Left kidney (tissue), 2 donors: ENCODE results near the gene GRK5. TPM values are rescaled to one million over a fixed set of nuclear protein-coding genes. Genes with fewer than 3 reads are reported as not detected.
"Not testable (repeated sequence)": the region's sequence is repeated elsewhere in the genome, so short reads cannot be mapped to it uniquely, and the experiment has no call there.

Experiments used
- DNase-seq: peaks from one replicate; pipeline ENCODE4 v3.0.0-alpha.2; 2013
- polyA plus RNA-seq: library from polyadenylated mRNA; unstranded; fragments of 120-200 nt; gene quantifications from one replicate; pipeline ENCODE4 v1.2.1, GENCODE V29; 2013; ENCODE audit not compliant: insufficient read length

Gene GRK5
- polyA plus RNA-seq, 1 donor = 14.0 TPM

GRCh38 chr10:119221666-119222065 lies 14.3 kb downstream of the GRK5 start:
- no peak for DNase-seq

GRCh38 chr10:119222537-119222936 lies 15.2 kb downstream of the GRK5 start:
- DNase-seq = no peak

- DNase-seq = no peak
Measured at GRCh38 chr10:119222966-119223386, 15.6 kb downstream of the GRK5 start.

GRCh38 chr10:119225083-119225658 lies 17.8 kb downstream of the GRK5 start:
- DNase-seq = no peak

GRCh38 chr10:119227825-119228224 lies 20.5 kb downstream of the GRK5 start:
- no peak for DNase-seq

- DNase-seq = no peak
Measured at GRCh38 chr10:119231654-119232053, 24.3 kb downstream of the GRK5 start.

- not testable (repeated sequence) for DNase-seq
Measured at GRCh38 chr10:119232439-119232838, 25.1 kb downstream of the GRK5 start.

GRCh38 chr10:119233123-119233820 lies 25.9 kb downstream of the GRK5 start:
- DNase-seq = no peak

- DNase-seq = no peak
Measured at GRCh38 chr10:119233821-119234220, 26.4 kb downstream of the GRK5 start.

GRCh38 chr10:119235356-119235755 lies 28.0 kb downstream of the GRK5 start:
- no peak for DNase-seq

GRCh38 chr10:119237722-119238436 lies 30.5 kb downstream of the GRK5 start:
- DNase-seq = no peak

GRCh38 chr10:119238577-119238976 lies 31.2 kb downstream of the GRK5 start:
- DNase-seq = no peak

GRCh38 chr10:119239015-119239414 lies 31.6 kb downstream of the GRK5 start:
- DNase-seq = not testable (repeated sequence)

GRCh38 chr10:119239630-119240029 lies 32.3 kb downstream of the GRK5 start:
- DNase-seq = not testable (repeated sequence)

GRCh38 chr10:119241066-119241465 lies 33.7 kb downstream of the GRK5 start:
- no peak for DNase-seq

- no peak for DNase-seq
Measured at GRCh38 chr10:119242186-119242585, 34.8 kb downstream of the GRK5 start.

GRCh38 chr10:119243488-119243887 lies 36.1 kb downstream of the GRK5 start:
- DNase-seq = no peak

GRCh38 chr10:119243967-119244366 lies 36.6 kb downstream of the GRK5 start:
- no peak for DNase-seq

- no peak for DNase-seq
Measured at GRCh38 chr10:119245272-119245671, 37.9 kb downstream of the GRK5 start.

GRCh38 chr10:119246862-119247549 lies 39.6 kb downstream of the GRK5 start:
- DNase-seq = no peak

- no peak for DNase-seq
Measured at GRCh38 chr10:119247550-119247894, 40.2 kb downstream of the GRK5 start.

- DNase-seq = no peak
Measured at GRCh38 chr10:119248184-119248583, 40.8 kb downstream of the GRK5 start.

- DNase-seq = no peak
Measured at GRCh38 chr10:119248681-119249080, 41.3 kb downstream of the GRK5 start.
